Nephron (organoid): Measurements from ENCODE around the gene APOBEC3H.
"Not testable (repeated sequence)": the region's sequence is repeated elsewhere in the genome, so short reads cannot be mapped to it uniquely, and the experiment has no call there.

ENCODE experiments used
- H3K27ac Mint-ChIP-seq, 3 experiments: 2 replicates each; pipeline ENCODE4 v1.8.0; 2020; ENCODE audit warnings: mixed read lengths in 3 of 3, mild to moderate bottlenecking in 2 of 3, moderate library complexity in 1 of 3
- H3K27me3 Mint-ChIP-seq: 2 replicates; pipeline ENCODE4 v1.8.0; 2021; ENCODE audit warnings: low read depth, mild to moderate bottlenecking, moderate library complexity, mixed read lengths
- H3K36me3 Mint-ChIP-seq: 2 replicates; pipeline ENCODE4 v1.8.0; 2020; ENCODE audit warnings: low read depth, mixed read lengths
- H3K4me1 Mint-ChIP-seq: 2 replicates; pipeline ENCODE4 v1.8.0; 2020; ENCODE audit warnings: mixed read lengths
- H3K4me3 Mint-ChIP-seq, 3 experiments: 2 replicates each; pipeline ENCODE4 v1.8.0; 2020; ENCODE audit warnings: mild to moderate bottlenecking in 3 of 3, mixed read lengths in 3 of 3, moderate library complexity in 2 of 3
- H3K9me3 Mint-ChIP-seq: 2 replicates; pipeline ENCODE4 v1.8.0; 2020; ENCODE audit warnings: mixed read lengths
- CTCF ChIP-seq, 3 experiments: fragments of 200-600 bp; sonication (generic); IDR thresholded peaks; one replicate each; pipeline ENCODE4 v1.5.0; 2021; ENCODE audit warnings: antibody characterized with exemption in 3 of 3; ENCODE audit not compliant: unreplicated experiment in 3 of 3

The APOBEC3H gene

GRCh38 chr22:39068033-39068785, 28.8 kb upstream of the APOBEC3H start:
- TF ChIP-seq CTCF (IDR thresholded peaks at IDR 0.05; ENCODE audit: unreplicated experiment in 3 of 3): no peak
- H3K9me3 Mint-ChIP-seq: no peaks in the 10 kb centered on the region
- no peaks in the 10 kb centered on the region for H3K4me1 Mint-ChIP-seq
- no peaks in the 10 kb centered on the region for H3K27me3 Mint-ChIP-seq
- H3K4me3 Mint-ChIP-seq: no peak overlapping the region
- H3K36me3 Mint-ChIP-seq: no peaks in the 10 kb centered on the region
- no peak overlapping the region for H3K27ac Mint-ChIP-seq

- no peak for TF ChIP-seq CTCF (IDR thresholded peaks at IDR 0.05; ENCODE audit: unreplicated experiment in 3 of 3)
- Mint-ChIP-seq H3K4me1 (no peaks in the 10 kb centered on the region), H3K27me3 (no peaks in the 10 kb centered on the region), H3K36me3 (no peaks in the 10 kb centered on the region), H3K9me3 (no peaks in the 10 kb centered on the region), H3K27ac (no peak overlapping the region), H3K4me3 (no peak overlapping the region)
Observed at GRCh38 chr22:39070186-39070585, 26.9 kb upstream of the APOBEC3H start.

- not testable (repeated sequence) for H3K4me3 Mint-ChIP-seq, H3K4me1 Mint-ChIP-seq, H3K27me3 Mint-ChIP-seq, H3K36me3 Mint-ChIP-seq, H3K27ac Mint-ChIP-seq, H3K9me3 Mint-ChIP-seq
Observed at GRCh38 chr22:39072581-39072981, 24.5 kb upstream of the APOBEC3H start.

- H3K27me3 Mint-ChIP-seq: no peaks in the 10 kb centered on the region
- TF ChIP-seq CTCF (IDR thresholded peaks at IDR 0.05; ENCODE audit: unreplicated experiment in 3 of 3): no peak
- H3K36me3 Mint-ChIP-seq: no peaks in the 10 kb centered on the region
- no peaks in the 10 kb centered on the region for H3K9me3 Mint-ChIP-seq
- peaks cover 8% of the 10 kb centered on the region for H3K4me1 Mint-ChIP-seq
- H3K27ac Mint-ChIP-seq: no peak overlapping the region
- no peak overlapping the region for H3K4me3 Mint-ChIP-seq
Observed at GRCh38 chr22:39073981-39074380, 23.1 kb upstream of the APOBEC3H start.

- Mint-ChIP-seq H3K4me1 (peaks cover 15% of the 10 kb centered on the region), H3K4me3 (peak overlapping the region; percentile 65 to 78 (median 73)), H3K27ac (peak overlapping the region in 1 of 3 experiments; percentile 57)
- not testable (repeated sequence) for H3K27me3 Mint-ChIP-seq, H3K9me3 Mint-ChIP-seq, H3K36me3 Mint-ChIP-seq
Observed at GRCh38 chr22:39076155-39077025, 20.7 kb upstream of the APOBEC3H start.

- H3K27ac Mint-ChIP-seq: peak within 1 kb of the TSS in 2 of 3 experiments; percentile 35 to 57
- H3K4me3 Mint-ChIP-seq: peak within 1 kb of the TSS; percentile 73 to 78 (median 75)
- H3K9me3 Mint-ChIP-seq, H3K36me3 Mint-ChIP-seq, H3K27me3 Mint-ChIP-seq: not testable (repeated sequence)
- peak in 1 of 3 experiments; percentile 16 for TF ChIP-seq CTCF (IDR thresholded peaks at IDR 0.05; ENCODE audit: unreplicated experiment in 3 of 3)
- peaks cover 21% of the 10 kb centered on the region for H3K4me1 Mint-ChIP-seq
Observed at GRCh38 chr22:39077026-39077840, 19.8 kb upstream of the APOBEC3H start, which contains the start of gene APOBEC3G. Gene APOBEC3G, plus strand, starts transcription at chr22:39077275. Its CDS starts 87 bp downstream, at chr22:39077362.

- H3K27ac Mint-ChIP-seq: peak overlapping the region in 1 of 3 experiments; percentile 41
- H3K4me3 Mint-ChIP-seq: peak overlapping the region; percentile 73 to 78 (median 75)
- peaks cover 21% of the 10 kb centered on the region for H3K4me1 Mint-ChIP-seq
- H3K36me3 Mint-ChIP-seq, H3K27me3 Mint-ChIP-seq, H3K9me3 Mint-ChIP-seq: not testable (repeated sequence)
Observed at GRCh38 chr22:39077912-39078311, 19.1 kb upstream of the APOBEC3H start.
